ENCODE results near the gene AUTS2.

The AUTS2 gene

DNA sequence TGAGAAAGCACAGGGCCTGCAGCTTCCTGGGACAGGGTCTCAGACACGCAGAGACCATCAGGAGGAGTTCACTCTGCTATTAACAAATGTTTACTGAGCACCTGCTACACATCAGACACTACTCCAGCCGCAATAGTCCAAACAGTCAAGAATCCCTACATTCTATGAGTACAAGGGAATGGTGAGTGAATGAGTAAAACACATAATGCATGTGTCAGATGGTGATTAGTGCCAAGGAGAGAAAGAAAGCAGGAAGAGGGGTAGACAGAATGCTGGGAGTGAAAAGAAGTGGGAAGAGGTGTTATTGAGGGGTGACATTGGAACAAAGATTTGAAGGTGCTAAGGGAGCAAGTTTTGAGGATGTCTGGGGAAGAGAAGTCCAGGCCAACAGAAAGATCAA, 899.5 kb downstream of the AUTS2 start:
- no peak for DNase-seq

DNA sequence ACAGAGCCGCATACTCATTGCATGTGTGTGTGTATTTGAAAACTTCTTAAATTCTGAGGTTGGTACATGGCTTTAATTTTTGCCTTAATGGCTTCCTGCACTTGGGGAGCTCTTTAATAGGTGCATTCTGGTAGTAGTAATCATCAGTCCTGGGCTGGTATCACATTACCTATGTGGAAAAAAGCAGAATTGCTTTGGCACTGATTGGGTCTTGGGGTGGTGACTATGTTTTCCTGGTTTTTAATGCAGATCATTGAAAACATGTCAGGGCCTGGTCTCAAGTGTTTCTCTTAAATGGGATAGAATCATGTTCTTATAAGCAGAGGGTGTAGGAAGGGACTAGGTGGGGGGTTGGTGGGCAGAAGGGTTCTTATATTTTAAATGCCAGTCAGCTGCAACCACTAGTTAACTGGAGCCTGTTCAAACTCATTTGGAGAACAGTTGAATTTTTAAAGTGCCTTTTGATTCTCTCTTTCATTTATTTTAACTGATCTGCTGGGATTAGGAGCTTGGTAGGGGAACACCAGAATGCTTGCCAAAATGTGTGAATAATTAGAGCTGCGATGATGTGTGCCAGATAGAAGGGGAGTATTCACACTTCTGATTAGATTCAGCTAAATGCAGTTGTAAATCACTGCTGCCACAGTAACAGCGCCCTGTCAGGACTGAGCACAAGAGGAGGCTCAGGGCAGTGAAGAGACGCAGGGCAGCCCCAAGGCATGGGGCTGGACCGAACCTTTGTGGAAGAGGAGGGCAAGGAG, 900.1 kb downstream of the AUTS2 start:
- DNase-seq, result peak; percentile 60

DNA sequence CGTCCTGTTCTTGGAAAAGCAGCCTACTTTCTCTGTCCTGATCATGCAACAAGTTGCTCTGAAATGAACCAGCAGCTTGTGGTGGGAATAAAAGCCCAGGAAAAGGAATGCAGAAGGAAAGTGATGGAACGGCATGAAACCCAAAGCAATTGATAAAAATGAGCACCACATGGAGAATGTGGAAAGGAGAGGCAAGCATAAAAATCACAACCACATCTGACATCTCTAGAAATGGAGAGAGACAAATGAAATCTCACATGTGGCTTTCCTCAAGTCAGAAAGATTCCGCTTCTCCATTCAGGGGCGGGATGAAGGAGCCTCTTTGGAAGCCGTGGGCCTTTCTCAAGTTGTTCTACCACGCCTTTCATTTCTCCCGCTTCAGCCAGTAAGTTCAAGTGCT, 902.0 kb downstream of the AUTS2 start:
- DNase-seq, result no peak

DNA sequence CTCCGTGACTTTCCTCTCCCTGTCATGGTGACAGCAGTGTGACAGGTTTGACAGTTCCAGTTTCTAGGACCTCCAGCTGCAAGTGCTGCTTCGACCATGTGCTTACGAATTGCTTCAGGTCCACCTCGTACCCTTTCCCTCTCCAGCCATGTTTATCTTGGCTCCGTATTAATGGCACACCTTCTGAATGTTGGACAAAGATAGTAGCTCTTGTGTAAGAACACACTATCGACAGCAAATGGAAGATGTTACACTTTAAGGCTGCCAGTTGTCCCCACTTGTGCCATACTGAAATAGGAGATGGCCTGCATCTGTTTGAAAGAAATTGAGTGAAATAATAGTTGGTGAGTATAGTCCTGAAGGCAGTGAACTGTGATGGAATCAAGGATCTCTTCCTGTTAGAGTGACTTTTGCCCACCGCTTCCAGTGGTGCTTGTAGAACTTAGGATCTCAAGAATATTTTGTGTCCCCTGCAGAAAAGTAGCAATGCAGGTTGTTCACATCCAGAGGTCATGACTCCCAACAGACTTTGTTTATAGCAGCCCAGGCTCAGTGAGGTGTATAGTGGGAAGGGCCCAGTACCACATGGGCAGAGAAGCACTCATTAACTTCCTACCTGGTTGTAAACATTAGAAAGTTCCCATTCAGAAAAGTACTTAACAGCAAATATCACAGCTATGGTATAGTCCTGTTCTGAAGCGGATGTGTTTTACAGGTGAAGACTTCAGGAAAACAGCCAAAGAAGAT, 904.0 kb downstream of the AUTS2 start:
- DNase-seq, result no peak

DNA sequence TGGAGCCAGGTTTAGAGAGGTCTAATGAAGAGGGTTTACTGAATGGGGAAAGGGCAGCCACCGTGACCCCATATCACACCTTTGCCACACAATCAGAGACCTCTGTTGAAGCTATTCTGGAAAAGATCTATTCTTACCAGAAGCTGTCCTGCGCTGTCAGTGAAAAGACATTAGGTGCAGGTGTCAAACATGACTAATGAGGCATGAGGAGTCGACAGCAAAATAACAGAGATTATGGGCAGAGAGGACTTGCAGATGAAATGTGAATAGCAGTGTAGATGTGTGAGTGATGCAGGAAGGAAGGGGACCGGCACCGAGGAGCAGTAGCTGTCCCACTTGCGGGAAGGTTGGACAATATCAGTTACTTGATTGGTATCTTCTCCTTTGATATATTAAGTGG, 906.0 kb downstream of the AUTS2 start:
- no peak for DNase-seq

DNA sequence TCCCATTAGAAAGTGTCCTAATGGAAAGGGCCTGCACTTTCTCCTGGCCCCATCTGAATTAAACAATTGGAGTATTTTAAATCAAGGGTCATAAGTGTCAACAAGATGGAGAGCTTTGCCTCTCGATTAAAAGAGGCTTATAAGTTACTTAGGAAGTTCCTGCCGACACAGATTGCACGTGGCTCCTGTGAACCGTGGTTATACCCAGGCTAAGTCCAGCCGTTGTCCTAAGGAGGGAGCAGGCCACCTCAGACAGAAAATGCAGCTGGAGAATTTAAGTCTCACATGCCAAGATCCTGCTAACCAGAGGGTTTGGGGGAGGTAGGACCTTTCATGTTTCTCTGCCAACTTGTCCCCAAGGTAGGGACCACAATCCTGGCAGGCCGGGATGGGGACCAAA, 907.2 kb downstream of the AUTS2 start:
- DNase-seq, result no peak

DNA sequence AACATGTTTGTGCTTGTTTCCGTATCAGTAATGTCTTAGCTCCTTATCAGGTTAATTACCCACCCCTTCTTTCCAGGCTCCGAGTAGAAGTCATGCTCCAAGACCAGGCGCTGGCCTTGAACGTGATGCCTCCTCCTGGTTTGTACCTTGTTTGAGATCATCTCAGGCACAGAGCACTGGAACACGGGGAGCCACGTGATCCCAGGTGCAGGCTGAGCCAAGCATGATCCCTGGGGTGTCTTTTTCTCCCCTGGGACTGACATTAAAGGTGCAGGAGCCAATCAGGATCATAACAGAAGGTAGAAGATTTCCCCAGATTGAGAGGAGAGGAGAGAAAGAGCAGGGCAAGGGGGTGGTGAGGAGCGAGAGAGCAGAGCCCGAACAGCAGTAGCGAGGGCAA, 907.6 kb downstream of the AUTS2 start:
- no peak for DNase-seq

DNA sequence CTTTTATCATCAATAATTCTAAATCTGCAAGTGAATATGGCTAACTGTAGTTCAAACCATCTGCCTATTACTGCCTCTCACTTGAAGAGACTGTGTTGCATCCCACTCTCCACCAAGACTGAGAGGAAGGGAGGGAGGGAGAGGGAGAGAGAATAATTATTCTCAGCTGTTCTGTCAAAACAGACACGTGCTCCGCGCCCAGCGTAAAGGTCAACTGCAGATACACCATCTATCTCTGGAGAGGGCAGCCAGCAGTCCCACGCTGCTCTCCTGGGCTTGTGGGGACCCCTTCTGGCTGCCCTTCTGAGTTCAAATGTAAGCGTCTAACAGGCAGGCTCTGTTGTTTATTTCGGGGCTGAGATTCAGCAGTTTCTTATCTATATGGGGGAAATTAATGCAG, 908.2 kb downstream of the AUTS2 start:
- DNase-seq, result no peak

DNA sequence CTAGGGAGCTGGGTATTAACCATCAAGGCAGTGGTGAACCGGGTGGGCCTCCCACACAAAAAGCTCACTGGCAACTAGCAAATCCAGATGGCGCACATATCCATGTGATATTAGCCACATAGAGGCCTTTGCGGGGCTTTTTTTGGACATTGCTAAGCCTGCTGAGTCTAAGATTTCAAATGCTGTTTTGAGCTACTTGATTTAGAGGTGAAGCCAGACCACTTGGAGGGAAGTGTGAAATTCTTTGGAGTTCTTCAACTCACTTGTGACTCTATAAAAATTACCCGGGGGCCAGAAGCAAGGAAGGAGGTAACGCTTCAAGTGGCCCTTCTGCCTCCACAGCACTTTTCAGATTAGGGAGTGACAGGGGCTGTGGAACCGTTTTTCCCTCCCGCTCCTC, 913.9 kb downstream of the AUTS2 start:
- no peak for DNase-seq

DNA sequence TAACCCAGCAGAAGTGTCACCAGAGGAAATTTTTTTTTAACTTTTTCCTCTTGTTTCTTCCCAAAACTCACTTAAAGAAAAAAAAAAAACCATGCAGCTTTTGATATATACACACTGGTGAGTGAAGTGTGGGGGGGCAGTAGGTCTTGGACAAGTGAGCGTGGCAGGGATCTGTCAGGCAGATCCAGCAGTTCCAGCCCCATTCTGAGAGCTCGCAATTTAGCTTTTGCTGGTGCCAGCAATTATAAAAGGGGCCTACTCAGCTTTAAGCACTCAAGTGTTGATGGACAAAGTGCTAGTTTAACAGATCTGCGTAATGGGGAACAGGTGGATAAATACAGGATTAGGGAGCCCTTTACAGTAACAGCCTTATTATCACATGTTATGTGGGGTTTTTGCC, 914.5 kb downstream of the AUTS2 start:
- peak; percentile 79 for DNase-seq

DNA sequence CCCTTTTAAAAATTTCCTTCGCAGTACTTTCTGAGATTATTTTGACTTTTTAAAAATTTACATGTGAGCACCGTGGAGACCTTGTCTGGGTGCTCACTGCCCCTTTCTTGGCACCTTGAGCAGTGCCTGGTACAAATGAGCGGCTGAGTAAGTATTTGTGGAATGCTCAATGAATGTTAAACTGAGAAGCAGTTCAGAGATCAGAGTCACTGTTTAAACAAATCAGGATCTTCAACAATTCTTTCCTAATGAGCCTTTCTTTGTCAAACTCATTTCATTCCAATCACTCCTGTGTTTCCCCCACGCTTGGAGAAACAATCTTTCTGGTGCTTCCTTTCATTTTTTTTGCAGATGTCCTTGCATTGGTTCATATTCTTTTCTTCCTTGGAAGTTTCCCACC, 922.3 kb downstream of the AUTS2 start:
- DNase-seq, result no peak

DNA sequence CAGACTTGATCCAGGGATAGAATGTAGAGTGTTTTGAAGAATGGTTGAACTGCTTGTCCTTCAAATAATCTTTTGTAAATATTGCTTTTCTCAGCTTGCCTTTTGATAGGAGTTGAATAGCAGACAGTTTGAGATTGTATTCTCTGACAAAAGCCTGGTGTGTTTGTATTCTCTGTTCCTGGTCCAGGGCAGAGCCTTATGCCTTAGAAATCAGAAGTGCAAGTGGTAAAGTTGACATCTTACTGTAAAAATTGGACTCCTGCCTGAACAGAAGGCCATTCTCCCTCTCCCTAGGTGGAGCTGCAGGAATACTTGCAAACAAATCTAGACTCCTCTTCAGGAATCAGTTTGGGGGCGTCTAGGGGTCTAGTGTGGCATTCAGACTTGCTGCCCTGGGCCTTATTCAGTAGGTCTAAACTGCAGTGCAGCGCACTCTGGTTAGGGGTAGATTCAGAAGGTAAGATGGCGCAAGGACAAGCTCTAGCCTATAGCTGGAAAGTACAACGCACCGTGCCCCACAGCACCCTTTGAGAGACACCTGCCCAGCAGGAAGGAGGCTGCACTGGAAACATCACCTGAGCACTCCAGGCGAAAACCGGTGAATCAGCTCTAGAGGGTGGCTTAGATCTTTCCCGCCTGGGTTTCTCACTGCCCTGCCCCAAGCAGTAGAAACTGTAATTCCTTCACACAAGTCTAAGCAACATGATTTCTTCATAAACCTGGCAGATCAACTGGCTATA, 925.1 kb downstream of the AUTS2 start:
- no peak for DNase-seq

DNA sequence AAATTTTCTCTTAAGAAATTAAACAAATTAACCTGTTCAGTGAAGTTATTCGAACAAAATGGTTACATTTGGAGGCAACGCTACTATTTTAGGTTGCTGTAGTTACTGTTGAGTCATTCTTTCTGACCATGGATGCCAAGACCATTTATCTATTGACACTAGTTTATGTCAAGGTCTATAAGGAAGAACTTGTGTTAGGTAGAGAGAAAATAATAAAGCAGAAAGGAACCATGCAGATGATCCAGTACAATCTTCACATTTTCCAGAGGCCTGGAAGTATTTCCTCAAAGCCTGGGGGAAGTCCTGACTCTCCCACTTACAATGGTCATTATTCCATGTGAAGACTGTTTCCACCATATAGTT, 925.7 kb downstream of the AUTS2 start:
- DNase-seq, result no peak

DNA sequence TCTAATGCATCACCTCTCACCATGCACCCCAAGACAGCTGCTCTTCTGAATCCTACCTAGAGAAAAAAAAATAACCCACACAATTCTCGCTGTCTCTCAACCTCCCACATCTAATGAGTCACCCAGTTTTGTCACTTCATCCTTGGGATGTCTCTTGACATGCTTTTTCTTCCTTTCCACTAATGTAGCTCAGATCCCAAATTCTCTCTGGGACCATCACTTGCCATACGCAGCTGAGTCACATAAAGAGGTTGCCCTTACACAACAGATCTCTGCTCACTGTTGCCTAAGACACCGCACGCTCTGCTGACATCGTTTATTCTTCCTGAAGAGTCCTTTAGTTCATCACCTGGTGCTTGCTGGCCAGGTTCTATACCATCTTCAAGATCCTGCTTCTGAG, 927.7 kb downstream of the AUTS2 start:
- DNase-seq, result no peak

DNA sequence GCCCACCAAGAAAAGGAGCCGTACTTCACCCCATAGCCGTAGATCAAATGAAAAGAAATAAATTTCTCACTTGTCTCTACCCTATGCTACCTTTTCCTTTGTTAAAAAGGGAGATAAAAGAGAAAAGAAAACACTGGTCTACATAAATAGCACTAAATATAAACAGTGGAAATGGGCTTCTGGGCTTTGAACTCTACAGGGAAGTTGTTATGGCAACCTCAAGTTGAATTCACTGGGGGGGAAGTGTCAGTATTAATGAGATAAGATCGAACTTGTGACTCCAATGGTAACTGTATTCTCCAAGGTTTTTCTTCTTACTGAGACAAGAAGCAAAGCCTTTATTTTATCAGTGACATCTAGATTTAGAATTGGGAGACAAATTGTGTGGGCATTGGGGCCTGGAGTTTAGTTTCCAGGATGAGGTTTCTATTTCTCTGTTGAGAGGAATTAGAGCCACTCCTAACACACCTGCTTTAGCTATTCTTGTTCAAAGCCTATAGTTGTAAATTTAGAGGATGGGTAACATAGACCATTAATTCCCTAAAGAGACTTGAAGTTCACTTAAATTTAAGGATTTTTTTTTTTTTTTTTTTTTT, 929.3 kb downstream of the AUTS2 start:
- peak; percentile 31 for DNase-seq

DNA sequence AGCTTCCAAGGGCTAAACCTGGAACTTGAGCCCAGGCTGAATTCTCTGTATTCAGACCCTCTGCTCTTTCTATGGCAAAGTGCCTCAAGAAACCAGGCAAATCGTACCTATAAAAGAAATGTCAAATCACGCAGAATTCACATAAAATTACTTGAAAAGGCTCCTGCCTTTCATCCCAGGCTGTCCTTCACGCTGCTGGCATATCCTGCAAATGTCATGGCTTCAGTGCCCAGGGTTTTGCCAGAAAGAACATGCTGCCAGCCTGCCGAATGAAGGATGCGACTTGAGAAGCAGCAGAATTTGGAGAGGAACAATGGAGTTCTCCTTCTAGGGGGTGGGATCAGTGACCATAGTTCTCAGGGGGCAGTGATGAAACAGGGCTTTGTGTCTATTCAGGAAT, 931.2 kb downstream of the AUTS2 start:
- DNase-seq, result no peak

DNA sequence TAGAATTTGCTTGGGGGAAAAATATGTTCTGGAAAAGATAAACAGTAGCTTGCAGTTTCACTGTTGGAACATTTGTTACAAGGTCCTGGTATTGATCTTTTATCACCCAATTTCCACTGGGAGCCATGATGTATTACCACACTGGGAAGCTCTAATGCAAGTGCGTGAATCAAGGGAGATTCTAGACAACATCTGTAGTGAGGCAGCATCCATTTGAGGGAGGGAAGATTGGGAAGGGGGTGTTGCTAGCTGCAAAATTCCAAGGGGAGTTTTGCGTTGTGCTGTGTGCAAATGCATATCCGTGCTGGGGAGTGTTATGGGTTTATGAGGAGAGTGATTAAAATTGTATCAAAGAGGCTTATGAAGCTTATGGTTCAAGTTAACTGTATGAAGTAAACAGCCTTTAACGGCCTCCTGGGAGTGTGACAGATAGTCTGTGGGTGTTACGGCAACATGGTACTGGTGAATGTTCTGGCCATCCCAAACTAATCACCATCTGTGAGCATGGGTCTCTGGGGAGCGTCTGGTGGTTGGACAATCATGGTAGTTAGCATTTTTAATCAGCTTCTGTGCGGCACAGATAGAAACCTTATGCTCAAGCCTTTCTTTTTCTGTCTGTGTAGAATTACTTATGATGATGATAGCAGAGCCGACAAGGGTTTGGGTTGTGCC, 931.8 kb downstream of the AUTS2 start:
- DNase-seq, result no peak

DNA sequence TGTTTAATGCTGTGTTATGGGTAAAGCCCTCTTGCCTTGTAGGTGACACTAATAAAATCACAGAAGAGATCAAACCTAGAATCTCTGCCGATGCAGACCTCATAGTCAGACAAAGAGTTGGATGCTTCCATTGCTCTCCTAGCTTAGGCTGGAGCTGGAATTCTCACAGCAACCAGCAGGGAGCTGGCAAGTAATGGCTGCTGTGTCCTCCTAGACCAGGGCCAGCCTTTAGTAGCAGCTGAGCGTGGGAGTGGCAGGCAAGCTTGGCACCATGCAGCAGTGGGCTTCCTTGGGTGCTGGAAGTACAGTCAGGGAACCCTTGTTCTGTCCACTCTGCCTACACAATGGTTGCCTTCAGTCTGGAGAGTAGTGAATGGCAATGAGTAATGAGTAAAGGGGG, 935.3 kb downstream of the AUTS2 start:
- DNase-seq, result no peak

DNA sequence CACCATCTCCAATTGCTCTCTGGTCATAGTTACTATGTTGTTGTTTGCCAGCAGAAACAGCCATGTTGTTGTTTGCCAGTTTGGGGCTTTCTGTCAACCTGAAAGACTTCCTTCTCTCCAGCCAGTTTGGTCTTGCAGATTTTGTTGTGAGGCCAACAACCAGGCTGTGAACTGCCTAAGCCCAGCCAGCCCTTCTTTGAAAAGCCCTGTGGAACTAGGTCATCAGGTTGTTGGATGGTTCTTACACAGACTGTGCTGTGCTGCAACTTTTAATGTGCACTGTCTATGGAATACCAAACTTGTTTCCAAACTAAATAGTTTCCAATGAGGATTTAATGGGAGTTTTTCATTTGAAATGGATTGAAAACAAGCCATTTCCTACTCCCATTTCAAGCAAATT, 940.9 kb downstream of the AUTS2 start:
- no peak for DNase-seq

DNA sequence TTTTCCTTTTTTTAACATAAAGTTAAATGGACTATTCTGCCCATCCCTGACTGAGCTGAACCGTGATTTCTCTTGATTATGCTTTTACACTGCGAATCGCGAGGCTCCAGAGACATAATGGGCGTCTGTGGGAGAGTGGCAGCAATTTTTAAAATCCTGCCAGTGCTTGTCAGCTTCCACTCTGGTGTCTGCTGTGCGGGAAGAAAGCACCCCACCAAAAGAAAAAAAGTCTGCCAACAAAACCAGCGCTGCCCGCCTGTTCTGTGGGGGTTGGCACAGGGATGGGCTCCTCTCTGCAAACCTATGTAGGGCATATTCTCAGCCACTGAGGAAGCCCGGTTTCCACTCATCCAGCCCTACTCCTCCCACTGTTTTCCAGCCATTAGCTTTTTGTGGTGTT, 941.3 kb downstream of the AUTS2 start:
- DNase-seq, result no peak

DNA sequence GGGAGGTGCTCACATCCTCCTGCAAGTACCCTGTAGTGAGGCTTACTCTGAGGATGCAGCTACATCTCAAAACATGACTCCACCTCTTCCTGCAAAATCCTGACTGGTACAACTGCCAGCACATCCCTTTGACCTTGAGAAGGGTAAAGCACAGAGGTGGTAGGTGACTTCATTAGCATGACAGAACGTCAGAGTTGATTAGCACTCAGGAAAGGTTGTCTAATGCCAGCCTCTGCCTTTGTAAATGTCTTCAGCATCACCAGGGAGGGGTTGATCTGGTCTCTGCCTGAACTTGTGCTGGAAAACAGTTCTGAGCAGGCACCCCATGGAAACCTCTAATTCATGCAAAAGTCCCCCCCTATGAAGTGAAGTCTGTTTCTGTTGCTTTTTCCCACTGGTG, 942.4 kb downstream of the AUTS2 start:
- no peak for DNase-seq

DNA sequence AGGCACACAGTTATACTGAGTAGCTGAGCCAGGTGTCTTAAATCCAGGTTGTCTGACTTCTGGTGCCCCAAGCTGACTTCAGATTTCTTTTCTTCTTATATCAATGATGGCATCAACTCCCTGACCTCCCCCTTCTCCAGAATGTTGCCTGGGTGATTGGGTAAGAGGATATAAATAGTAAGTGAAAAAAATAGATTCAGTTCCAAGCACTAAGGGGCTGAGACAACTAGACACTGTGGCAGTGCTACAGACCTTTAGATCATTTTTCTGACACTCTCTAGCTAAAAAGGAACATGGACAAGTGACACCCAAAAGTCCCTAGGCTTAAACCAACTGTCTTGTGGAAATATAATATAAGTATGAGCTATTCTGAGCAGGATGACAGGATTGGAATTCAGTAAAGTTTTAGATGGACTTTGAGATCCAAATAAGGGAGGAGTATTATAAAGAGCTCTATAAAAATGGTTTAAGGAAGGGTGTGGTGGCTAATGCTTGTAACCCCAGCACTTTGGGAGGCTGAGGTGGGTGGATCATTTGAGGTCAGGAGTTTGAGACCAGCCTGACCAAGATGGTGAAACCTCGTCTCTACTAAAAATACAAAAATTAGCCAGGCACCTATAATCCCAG, 944.6 kb downstream of the AUTS2 start:
- no peak for DNase-seq

DNA sequence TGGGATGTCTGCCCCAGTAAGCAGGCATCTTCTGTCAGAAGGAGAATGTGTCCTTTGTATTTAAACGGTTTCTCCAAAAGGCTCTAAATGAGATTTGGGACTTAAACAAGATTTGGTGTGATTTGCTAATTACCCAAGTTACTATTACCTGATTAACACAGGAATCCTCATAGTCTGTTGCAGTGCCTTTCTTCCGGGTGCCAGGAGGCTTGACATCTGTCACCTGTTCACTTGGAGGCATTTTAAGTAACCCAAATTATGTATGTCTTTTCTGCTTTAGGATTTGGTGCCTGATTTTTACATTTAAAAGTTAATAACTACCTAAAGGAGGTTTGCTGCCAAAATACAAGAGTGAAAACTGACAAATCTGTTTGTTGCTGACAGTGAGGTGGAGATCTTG, 945.7 kb downstream of the AUTS2 start:
- DNase-seq, result no peak
